HEK293 (cell line): Measurements from ENCODE around the gene RASL11A.

Experiments used
- CTCF ChIA-PET: fragments of 350-600 bp; formaldehyde crosslinking; extraction: SDS; loops from one replicate; lab custom pipeline; 2021; ENCODE audit warnings: antibody characterized with exemption; lab: Yijun Ruan, JAX
- POLR2A ChIA-PET: fragments of 300-600 bp; formaldehyde crosslinking; extraction: SDS; loops from one replicate; lab custom pipeline; 2020; ENCODE audit warnings: antibody characterized with exemption, inconsistent platforms; lab: Yijun Ruan, JAX
- H3K27ac ChIP-seq: fragments of 200-500 bp; sonication (Bioruptor generic); 2 replicates; pipeline ENCODE4 v1.5.1; 2014; ENCODE audit warnings: low read depth, low read length, control low read depth, inconsistent platforms; ENCODE audit errors: extremely low read depth
- H3K36me3 ChIP-seq, 2 experiments: fragments of 200-500 bp in 1 of 2; sonication (Bioruptor generic) in 1 of 2; 1 replicate in 1 of 2; 2 replicates in 1 of 2; pipeline ENCODE4 v1.5.1; 2014 to 2017; ENCODE audit warnings: inconsistent platforms in 2 of 2, low read length in 2 of 2; ENCODE audit not compliant: control insufficient read depth in 2 of 2, insufficient read depth in 1 of 2
- H3K4me1 ChIP-seq: fragments of 200-500 bp; sonication (Bioruptor generic); 2 replicates; pipeline ENCODE4 v1.5.1; 2014; ENCODE audit warnings: mild to moderate bottlenecking, low read length, inconsistent platforms; ENCODE audit not compliant: control insufficient read depth, insufficient read depth
- H3K4me3 ChIP-seq: 2 replicates; pipeline ENCODE4 v1.5.1; 2011; ENCODE audit warnings: low read depth, mild to moderate bottlenecking, control low read depth, low read length, moderate library complexity
- H3K9me3 ChIP-seq: fragments of 200-500 bp; sonication (Bioruptor generic); 2 replicates; pipeline ENCODE4 v1.5.1; 2014; ENCODE audit warnings: low read depth, low read length, inconsistent platforms; ENCODE audit not compliant: control insufficient read depth, insufficient read depth
- HOXC10 ChIP-seq: sonication (generic); formaldehyde crosslinking; IDR thresholded peaks from 2 replicates; pipeline ENCODE4 v1.8.1; 2023; ENCODE audit warnings: mild to moderate bottlenecking, missing genetic modification reagents
- KLF8 ChIP-seq: fragments of 450-650 bp; formaldehyde crosslinking; IDR thresholded peaks from 2 replicates; pipeline ENCODE4 v1.5.1; 2016; ENCODE audit warnings: missing biosample characterization, missing genetic modification characterization
- SCRT2 ChIP-seq: fragments of 450-650 bp; formaldehyde crosslinking; IDR thresholded peaks from 2 replicates; pipeline ENCODE4 v1.5.1; 2016; ENCODE audit warnings: missing biosample characterization, missing genetic modification characterization
- ZBTB17 ChIP-seq: fragments of 450-650 bp; formaldehyde crosslinking; IDR thresholded peaks from 2 replicates; pipeline ENCODE4 v1.5.1; 2016; ENCODE audit warnings: missing biosample characterization, missing genetic modification characterization
- ZNF10 ChIP-seq: fragments of 450-650 bp; formaldehyde crosslinking; IDR thresholded peaks from 2 replicates; pipeline ENCODE4 v1.5.1; 2017; ENCODE audit warnings: missing biosample characterization, missing genetic modification characterization
- ZNF114 ChIP-seq: fragments of 450-650 bp; formaldehyde crosslinking; IDR thresholded peaks from 2 replicates; pipeline ENCODE4 v1.5.0; 2017; ENCODE audit warnings: missing biosample characterization, missing genetic modification characterization
- ZNF138 ChIP-seq: fragments of 450-650 bp; formaldehyde crosslinking; IDR thresholded peaks from 2 replicates; pipeline ENCODE4 v1.5.1; 2016; ENCODE audit warnings: missing biosample characterization, missing genetic modification characterization, borderline replicate concordance
- ZNF174 ChIP-seq: fragments of 450-650 bp; formaldehyde crosslinking; IDR thresholded peaks from 2 replicates; pipeline ENCODE4 v1.5.0; 2017; ENCODE audit warnings: missing biosample characterization, mild to moderate bottlenecking, missing genetic modification characterization
- ZNF202 ChIP-seq: fragments of 450-650 bp; formaldehyde crosslinking; IDR thresholded peaks from 2 replicates; pipeline ENCODE4 v1.5.1; 2016; ENCODE audit warnings: missing biosample characterization, missing genetic modification characterization, borderline replicate concordance
- ZNF266 ChIP-seq: fragments of 450-650 bp; formaldehyde crosslinking; IDR thresholded peaks from 2 replicates; pipeline ENCODE4 v1.5.1; 2016; ENCODE audit warnings: missing biosample characterization, missing genetic modification characterization, low read depth
- ZNF341 ChIP-seq: fragments of 450-650 bp; formaldehyde crosslinking; IDR thresholded peaks from 2 replicates; pipeline ENCODE4; 2016; ENCODE audit warnings: low read depth, missing biosample characterization, missing genetic modification characterization
- ZNF366 ChIP-seq: fragments of 450-650 bp; formaldehyde crosslinking; conservative IDR thresholded peaks from 2 replicates; pipeline ENCODE4 v1.5.1; 2016; ENCODE audit warnings: missing biosample characterization, missing genetic modification characterization
- ZNF510 ChIP-seq: fragments of 450-650 bp; formaldehyde crosslinking; IDR thresholded peaks from 2 replicates; pipeline ENCODE4 v1.5.1; 2018; ENCODE audit warnings: mild to moderate bottlenecking, missing genetic modification characterization, missing biosample characterization; ENCODE audit not compliant: insufficient replicate concordance
- ZNF530 ChIP-seq: fragments of 450-650 bp; formaldehyde crosslinking; IDR thresholded peaks from 2 replicates; pipeline ENCODE4 v1.5.1; 2016; ENCODE audit warnings: low read depth, missing biosample characterization, missing genetic modification characterization
- ZNF544 ChIP-seq: fragments of 450-650 bp; formaldehyde crosslinking; IDR thresholded peaks from 2 replicates; pipeline ENCODE4 v1.5.0; 2017; ENCODE audit warnings: missing biosample characterization, missing genetic modification characterization
- ZNF658 ChIP-seq: fragments of 450-650 bp; formaldehyde crosslinking; IDR thresholded peaks from 2 replicates; pipeline ENCODE4; 2016; ENCODE audit warnings: missing biosample characterization, missing genetic modification characterization
- ZNF677 ChIP-seq: fragments of 450-650 bp; IDR thresholded peaks from 2 replicates; pipeline ENCODE4 v1.5.0; 2018; ENCODE audit warnings: missing biosample characterization, mild to moderate bottlenecking, missing genetic modification characterization, moderate library complexity
- ZNF701 ChIP-seq: fragments of 450-650 bp; formaldehyde crosslinking; IDR thresholded peaks from 2 replicates; pipeline ENCODE4 v1.5.1; 2016; ENCODE audit warnings: missing biosample characterization, missing genetic modification characterization
- ZSCAN16 ChIP-seq: fragments of 450-650 bp; formaldehyde crosslinking; IDR thresholded peaks from 2 replicates; pipeline ENCODE4 v1.5.1; 2016; ENCODE audit warnings: missing biosample characterization, missing genetic modification characterization
- TF ChIP-seq, protein P1 (sequence below): fragments of 450-650 bp; formaldehyde crosslinking; IDR thresholded peaks from 2 replicates; pipeline ENCODE4 v1.5.1; 2016; ENCODE audit warnings: missing biosample characterization, missing genetic modification characterization
- TF ChIP-seq, protein P2 (sequence below): fragments of 450-650 bp; formaldehyde crosslinking; IDR thresholded peaks from 2 replicates; pipeline ENCODE4 v1.5.1; 2016; ENCODE audit warnings: missing biosample characterization, missing genetic modification characterization
- TF ChIP-seq, protein P3 (sequence below): fragments of 450-650 bp; formaldehyde crosslinking; IDR thresholded peaks from 2 replicates; pipeline ENCODE4 v1.5.1; 2016; ENCODE audit warnings: missing biosample characterization, missing genetic modification characterization
- TF ChIP-seq, protein P4 (sequence below): fragments of 450-650 bp; formaldehyde crosslinking; IDR thresholded peaks from 2 replicates; pipeline ENCODE4 v1.5.1; 2016; ENCODE audit warnings: missing biosample characterization, missing genetic modification characterization
- TF ChIP-seq, protein P5 (sequence below): fragments of 450-650 bp; formaldehyde crosslinking; IDR thresholded peaks from 2 replicates; pipeline ENCODE4 v1.5.1; 2016; ENCODE audit warnings: missing biosample characterization, missing genetic modification characterization

RASL11A gene

DNA sequence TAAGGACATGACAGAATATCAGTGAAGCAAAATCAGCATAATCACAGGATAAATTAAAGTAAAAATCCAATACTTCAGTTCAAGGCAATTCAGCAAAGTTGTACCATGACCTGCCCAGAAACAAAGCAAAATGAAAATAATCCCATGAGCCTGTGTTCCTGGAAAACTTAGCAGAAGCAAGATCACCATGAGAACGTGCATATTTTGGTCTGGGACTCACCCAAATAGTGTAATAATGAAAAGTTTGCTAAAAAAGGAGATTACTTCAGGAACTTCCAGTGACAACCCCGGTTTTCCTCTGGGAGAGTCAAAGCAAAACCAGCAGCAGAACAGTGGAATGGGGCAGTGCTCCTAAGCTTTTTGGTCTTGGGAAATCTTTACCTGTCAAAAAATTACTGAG, 34.2 kb upstream of the RASL11A start:
- POLR2A ChIA-PET, result no interaction called here
- Histone ChIP-seq H3K4me3 (no peak overlapping the region), H3K9me3 (no peaks in the 10 kb centered on the region), H3K27ac (no peak overlapping the region), H3K4me1 (no peaks in the 10 kb centered on the region), H3K36me3 (no peaks in the 10 kb centered on the region)
- CTCF ChIA-PET, result interaction anchor here (1.0 kb wide), 1 partner anchor 122 kb away, joined by 3 read pairs; no protein-coding TSS in a partner anchor
- TF ChIP-seq ZNF510 (tag by site-specific recombination), result no peak
- no peak for TF ChIP-seq ZNF658 (tag by site-specific recombination)
- TF ChIP-seq, protein P1, sequence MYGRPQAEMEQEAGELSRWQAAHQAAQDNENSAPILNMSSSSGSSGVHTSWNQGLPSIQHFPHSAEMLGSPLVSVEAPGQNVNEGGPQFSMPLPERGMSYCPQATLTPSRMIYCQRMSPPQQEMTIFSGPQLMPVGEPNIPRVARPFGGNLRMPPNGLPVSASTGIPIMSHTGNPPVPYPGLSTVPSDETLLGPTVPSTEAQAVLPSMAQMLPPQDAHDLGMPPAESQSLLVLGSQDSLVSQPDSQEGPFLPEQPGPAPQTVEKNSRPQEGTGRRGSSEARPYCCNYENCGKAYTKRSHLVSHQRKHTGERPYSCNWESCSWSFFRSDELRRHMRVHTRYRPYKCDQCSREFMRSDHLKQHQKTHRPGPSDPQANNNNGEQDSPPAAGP (tag by site-specific recombination), result no peak

DNA sequence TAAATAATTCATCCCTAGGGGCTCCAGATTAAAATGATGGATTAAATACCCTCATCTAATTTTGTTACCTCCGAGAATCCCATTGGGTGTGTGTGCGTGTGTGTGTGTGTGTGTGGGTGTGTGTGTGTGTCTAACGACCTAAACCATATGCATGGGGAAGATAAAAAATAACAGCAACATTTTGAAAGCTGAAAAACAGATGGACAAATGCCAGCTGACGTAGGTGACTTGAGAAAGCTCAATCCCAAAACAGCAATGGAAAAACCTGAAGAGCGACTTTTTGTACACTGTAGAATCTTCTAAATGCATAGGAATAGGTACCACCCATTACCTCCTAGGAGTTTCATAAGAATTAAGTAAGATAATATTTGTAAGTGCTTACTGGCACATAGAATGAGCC, 27.9 kb upstream of the RASL11A start:
- Histone ChIP-seq H3K4me1 (no peaks in the 10 kb centered on the region), H3K9me3 (no peaks in the 10 kb centered on the region), H3K4me3 (no peak overlapping the region), H3K36me3 (peaks cover 0 to 7% of the 10 kb centered on the region in 2 experiments; a peak in 2 of 3 replicates), H3K27ac (no peak overlapping the region)
- no peak for TF ChIP-seq ZNF114 (tag by site-specific recombination)
- TF ChIP-seq ZNF510 (tag by site-specific recombination), result no peak
- no peak for TF ChIP-seq ZNF701
- TF ChIP-seq ZNF530 (tag by site-specific recombination), result no peak
- CTCF ChIA-PET, result no interaction called here
- POLR2A ChIA-PET, result no interaction called here

DNA sequence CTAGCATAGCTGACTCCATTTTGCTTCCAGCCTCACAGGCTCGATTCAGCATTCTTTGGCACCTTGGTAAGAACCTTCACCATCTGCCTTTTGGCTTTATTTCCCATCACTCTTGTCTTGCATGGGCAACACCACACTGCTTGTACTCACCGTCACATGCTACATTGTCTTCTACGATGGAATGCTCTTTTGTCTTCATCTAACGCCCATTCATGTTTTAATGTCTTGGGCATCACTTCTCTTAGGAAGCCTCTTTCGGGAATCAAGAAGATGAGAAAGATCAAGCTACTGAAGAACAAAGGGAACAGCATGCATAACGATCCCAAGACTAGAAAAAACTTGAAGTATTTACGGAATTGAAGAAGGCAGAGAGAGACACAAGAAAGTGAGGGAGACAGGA, 25.0 kb upstream of the RASL11A start:
- CTCF ChIA-PET, result no interaction called here
- no peaks in the 10 kb centered on the region for H3K9me3 ChIP-seq
- no peaks in the 10 kb centered on the region for H3K4me1 ChIP-seq
- H3K4me3 ChIP-seq, result no peak overlapping the region
- no peak overlapping the region for H3K27ac ChIP-seq
- peaks cover 0 to 7% of the 10 kb centered on the region in 2 experiments; a peak in 2 of 3 replicates for H3K36me3 ChIP-seq
- POLR2A ChIA-PET, result no interaction called here
- TF ChIP-seq ZSCAN16 (tag by site-specific recombination), result no peak
- TF ChIP-seq, protein P2, sequence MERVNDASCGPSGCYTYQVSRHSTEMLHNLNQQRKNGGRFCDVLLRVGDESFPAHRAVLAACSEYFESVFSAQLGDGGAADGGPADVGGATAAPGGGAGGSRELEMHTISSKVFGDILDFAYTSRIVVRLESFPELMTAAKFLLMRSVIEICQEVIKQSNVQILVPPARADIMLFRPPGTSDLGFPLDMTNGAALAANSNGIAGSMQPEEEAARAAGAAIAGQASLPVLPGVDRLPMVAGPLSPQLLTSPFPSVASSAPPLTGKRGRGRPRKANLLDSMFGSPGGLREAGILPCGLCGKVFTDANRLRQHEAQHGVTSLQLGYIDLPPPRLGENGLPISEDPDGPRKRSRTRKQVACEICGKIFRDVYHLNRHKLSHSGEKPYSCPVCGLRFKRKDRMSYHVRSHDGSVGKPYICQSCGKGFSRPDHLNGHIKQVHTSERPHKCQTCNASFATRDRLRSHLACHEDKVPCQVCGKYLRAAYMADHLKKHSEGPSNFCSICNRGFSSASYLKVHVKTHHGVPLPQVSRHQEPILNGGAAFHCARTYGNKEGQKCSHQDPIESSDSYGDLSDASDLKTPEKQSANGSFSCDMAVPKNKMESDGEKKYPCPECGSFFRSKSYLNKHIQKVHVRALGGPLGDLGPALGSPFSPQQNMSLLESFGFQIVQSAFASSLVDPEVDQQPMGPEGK, result no peak
- TF ChIP-seq, protein P3, sequence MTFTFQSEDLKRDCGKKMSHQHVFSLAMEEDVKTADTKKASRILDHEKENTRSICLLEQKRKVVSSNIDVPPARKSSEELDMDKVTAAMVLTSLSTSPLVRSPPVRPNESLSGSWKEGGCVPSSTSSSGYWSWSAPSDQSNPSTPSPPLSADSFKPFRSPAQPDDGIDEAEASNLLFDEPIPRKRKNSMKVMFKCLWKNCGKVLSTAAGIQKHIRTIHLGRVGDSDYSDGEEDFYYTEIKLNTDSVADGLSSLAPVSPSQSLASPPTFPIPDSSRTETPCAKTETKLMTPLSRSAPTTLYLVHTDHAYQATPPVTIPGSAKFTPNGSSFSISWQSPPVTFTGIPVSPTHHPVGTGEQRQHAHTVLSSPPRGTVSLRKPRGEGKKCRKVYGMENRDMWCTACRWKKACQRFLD (tag by site-specific recombination), result no peak
- TF ChIP-seq, protein P4, sequence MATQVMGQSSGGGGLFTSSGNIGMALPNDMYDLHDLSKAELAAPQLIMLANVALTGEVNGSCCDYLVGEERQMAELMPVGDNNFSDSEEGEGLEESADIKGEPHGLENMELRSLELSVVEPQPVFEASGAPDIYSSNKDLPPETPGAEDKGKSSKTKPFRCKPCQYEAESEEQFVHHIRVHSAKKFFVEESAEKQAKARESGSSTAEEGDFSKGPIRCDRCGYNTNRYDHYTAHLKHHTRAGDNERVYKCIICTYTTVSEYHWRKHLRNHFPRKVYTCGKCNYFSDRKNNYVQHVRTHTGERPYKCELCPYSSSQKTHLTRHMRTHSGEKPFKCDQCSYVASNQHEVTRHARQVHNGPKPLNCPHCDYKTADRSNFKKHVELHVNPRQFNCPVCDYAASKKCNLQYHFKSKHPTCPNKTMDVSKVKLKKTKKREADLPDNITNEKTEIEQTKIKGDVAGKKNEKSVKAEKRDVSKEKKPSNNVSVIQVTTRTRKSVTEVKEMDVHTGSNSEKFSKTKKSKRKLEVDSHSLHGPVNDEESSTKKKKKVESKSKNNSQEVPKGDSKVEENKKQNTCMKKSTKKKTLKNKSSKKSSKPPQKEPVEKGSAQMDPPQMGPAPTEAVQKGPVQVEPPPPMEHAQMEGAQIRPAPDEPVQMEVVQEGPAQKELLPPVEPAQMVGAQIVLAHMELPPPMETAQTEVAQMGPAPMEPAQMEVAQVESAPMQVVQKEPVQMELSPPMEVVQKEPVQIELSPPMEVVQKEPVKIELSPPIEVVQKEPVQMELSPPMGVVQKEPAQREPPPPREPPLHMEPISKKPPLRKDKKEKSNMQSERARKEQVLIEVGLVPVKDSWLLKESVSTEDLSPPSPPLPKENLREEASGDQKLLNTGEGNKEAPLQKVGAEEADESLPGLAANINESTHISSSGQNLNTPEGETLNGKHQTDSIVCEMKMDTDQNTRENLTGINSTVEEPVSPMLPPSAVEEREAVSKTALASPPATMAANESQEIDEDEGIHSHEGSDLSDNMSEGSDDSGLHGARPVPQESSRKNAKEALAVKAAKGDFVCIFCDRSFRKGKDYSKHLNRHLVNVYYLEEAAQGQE (tag by site-specific recombination), result no peak
- TF ChIP-seq ZNF266 (tag by site-specific recombination), result no peak
- TF ChIP-seq ZNF366 (tag by site-specific recombination), result no peak
- no peak for TF ChIP-seq KLF8 (tag by site-specific recombination)
- no peak for TF ChIP-seq ZNF202 (tag by site-specific recombination)
- TF ChIP-seq ZBTB17 (tag by site-specific recombination), result no peak
- TF ChIP-seq ZNF174 (tag by site-specific recombination), result no peak
- no peak for TF ChIP-seq ZNF677
- no peak for TF ChIP-seq ZNF544 (tag by site-specific recombination)
- no peak for TF ChIP-seq HOXC10 (CRISPR knock-in tag)
- TF ChIP-seq ZNF10, result no peak
- TF ChIP-seq ZNF341 (tag by site-specific recombination), result no peak
- TF ChIP-seq, protein P5, sequence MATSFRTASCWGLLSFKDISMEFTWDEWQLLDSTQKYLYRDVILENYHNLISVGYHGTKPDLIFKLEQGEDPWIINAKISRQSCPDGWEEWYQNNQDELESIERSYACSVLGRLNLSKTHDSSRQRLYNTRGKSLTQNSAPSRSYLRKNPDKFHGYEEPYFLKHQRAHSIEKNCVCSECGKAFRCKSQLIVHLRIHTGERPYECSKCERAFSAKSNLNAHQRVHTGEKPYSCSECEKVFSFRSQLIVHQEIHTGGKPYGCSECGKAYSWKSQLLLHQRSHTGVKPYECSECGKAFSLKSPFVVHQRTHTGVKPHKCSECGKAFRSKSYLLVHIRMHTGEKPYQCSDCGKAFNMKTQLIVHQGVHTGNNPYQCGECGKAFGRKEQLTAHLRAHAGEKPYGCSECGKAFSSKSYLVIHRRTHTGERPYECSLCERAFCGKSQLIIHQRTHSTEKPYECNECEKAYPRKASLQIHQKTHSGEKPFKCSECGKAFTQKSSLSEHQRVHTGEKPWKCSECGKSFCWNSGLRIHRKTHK (tag by site-specific recombination), result no peak
- no peak for TF ChIP-seq SCRT2
- TF ChIP-seq ZNF138 (tag by site-specific recombination), result no peak
